GM10266 (cell line): Measurements from ENCODE around the gene CFAP46.
"Not testable (repeated sequence)": the region's sequence is repeated elsewhere in the genome, so short reads cannot be mapped to it uniquely, and the experiment has no call there.

Experiments
- DNase-seq: peaks from one replicate; pipeline ENCODE4 v3.0.0; 2012; ENCODE audit errors: extremely low spot score
- TF ChIP-seq, protein P1 (sequence below): IDR thresholded peaks from 2 replicates; pipeline ENCODE4 v1.5.1; 2012; ENCODE audit warnings: mild to moderate bottlenecking, low read depth; ENCODE audit not compliant: control insufficient read depth, insufficient read depth; ENCODE audit errors: missing control alignments

The CFAP46 gene

GRCh38 chr10:132907821-132908620 is 34.3 kb downstream of the CFAP46 start:
- TF ChIP-seq, protein P1, sequence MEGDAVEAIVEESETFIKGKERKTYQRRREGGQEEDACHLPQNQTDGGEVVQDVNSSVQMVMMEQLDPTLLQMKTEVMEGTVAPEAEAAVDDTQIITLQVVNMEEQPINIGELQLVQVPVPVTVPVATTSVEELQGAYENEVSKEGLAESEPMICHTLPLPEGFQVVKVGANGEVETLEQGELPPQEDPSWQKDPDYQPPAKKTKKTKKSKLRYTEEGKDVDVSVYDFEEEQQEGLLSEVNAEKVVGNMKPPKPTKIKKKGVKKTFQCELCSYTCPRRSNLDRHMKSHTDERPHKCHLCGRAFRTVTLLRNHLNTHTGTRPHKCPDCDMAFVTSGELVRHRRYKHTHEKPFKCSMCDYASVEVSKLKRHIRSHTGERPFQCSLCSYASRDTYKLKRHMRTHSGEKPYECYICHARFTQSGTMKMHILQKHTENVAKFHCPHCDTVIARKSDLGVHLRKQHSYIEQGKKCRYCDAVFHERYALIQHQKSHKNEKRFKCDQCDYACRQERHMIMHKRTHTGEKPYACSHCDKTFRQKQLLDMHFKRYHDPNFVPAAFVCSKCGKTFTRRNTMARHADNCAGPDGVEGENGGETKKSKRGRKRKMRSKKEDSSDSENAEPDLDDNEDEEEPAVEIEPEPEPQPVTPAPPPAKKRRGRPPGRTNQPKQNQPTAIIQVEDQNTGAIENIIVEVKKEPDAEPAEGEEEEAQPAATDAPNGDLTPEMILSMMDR: no peak
- no peak for DNase-seq

- no peak for DNase-seq
- TF ChIP-seq, protein P1: no peak
Observed at GRCh38 chr10:132906836-132907235, 35.5 kb downstream of the CFAP46 start.

DNA sequence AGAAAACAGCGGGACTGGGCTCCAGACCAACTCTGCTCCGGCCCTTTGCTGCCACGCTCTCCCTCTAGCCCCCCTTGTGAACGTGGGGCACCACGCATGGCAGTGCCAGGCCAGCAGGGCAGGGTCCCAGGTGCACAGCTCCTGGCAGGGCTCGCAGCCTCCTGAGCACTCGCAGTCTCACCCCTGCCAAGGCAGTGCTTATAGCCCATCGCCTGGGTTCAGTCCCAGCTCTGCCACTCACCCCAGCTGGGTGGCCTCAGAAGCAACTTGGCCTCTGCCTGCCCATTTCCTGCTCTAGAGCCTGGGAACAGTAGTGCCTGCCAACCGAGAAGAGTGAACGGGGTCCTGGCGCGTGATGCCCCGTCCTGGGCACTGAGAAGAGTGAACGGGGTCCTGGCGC is 36.3 kb downstream of the CFAP46 start:
- TF ChIP-seq, protein P1: no peak
- DNase-seq: no peak

- TF ChIP-seq, protein P1: no peak
- no peak for DNase-seq
Observed at GRCh38 chr10:132905661-132906060, 36.7 kb downstream of the CFAP46 start.

DNA sequence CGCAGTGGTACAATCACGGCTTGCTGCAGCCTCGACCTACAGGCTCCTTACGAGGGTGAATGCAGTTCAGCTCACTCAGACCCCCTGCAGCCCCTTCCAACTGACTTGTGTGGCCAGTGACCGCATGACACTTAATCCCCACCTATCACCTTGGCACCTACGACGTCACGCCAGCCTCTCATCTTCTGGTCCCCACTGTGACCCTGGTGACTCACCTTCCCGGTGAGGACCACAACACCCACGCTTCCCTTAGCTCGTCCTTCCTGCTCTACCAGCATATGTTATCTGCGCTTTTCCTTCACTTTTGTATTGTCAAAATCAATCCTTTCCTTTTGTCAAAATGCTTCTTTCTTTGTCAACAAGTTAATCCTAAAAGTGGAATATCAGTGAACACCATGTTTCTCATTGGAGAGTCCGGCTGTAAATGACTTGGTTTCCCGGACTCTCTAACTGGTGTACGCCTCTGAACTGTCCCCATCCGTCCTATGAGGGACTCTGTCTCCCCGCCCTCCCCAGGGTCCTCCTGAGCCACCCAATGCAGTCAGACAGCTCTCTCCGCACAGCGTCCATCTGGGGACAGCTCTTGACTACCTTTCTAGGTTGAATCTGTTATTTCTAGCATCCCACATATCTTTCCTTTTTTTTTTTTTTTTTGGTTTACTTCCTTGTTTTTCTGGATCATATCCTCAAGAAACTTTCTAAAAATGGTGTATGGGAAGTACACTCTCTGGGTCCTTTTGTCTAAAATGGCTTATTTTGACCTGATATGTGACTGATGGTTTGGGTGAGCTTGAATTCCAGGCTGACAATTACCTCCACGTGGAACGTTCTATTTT is 37.3 kb downstream of the CFAP46 start:
- no peak for DNase-seq
- TF ChIP-seq, protein P1: no peak

DNA sequence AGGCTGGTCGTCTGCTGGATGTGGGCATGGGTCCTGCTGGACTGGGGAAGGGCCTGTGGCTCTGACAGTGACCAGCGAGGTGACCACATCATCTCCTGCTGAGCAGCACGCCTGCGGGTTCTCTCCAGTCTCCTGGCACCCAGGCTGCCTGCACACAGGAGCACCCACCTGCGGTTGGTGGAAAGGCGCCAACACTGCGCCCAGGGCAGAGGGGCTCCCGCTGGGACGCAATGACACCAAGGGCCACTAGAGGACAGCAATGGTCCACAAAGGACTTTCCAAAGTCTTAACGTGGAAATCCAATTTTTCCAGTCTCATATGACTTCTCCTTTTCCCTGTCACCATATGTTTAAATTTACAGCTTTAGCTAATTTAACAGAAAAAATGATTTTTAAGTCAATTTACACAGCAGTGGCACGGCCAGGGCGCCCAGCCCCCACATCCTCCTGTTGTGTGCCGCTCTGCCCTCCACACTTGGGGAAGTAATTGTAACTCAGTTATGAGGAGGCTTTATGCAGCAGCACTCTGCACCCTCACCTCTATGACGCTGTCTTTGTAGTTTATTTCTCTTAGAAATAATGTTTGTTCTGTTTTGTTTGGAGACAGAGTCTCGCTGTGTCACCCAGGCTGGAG is 38.1 kb downstream of the CFAP46 start:
- TF ChIP-seq, protein P1: peak; percentile 65
- peak; percentile 73 for DNase-seq

- not testable (repeated sequence) for DNase-seq
Observed at GRCh38 chr10:132902656-132903575, 39.5 kb downstream of the CFAP46 start.
